WTC11 (cell line): ENCODE data around the gene KRT27. TPM values are rescaled to one million over a fixed set of nuclear protein-coding genes. Genes with fewer than 3 reads are reported as not detected.
"Not testable (repeated sequence)": the region's sequence is repeated elsewhere in the genome, so short reads cannot be mapped to it uniquely, and the experiment has no call there.

ENCODE experiments used
- ATAC-seq: fragments of 200-7000 bp; cut with Tn5 transposase; 2 replicates; pipeline ENCODE4 v1.10.0; 2021; ENCODE audit warnings: mild to moderate bottlenecking, moderate library complexity
- CTCF ChIA-PET: fragments of 300-600 bp; sonication (Branson Sonifier 250); formaldehyde crosslinking; loops from one replicate; lab custom pipeline; 2021; ENCODE audit warnings: antibody characterized with exemption; lab: Charles Lee
- POLR2A ChIA-PET: fragments of 350-600 bp; sonication (Branson Sonifier 250); formaldehyde crosslinking; loops from one replicate; lab custom pipeline; 2021; ENCODE audit warnings: antibody characterized with exemption; lab: Charles Lee
- DNase-seq: peaks from one replicate; pipeline ENCODE4 v3.0.0; 2021; ENCODE audit warnings: low spot score
- H3K27ac Mint-ChIP-seq: 2 replicates; pipeline ENCODE4 v1.8.0; 2021; ENCODE audit warnings: mixed read lengths
- H3K27me3 Mint-ChIP-seq: 2 replicates; pipeline ENCODE4 v1.8.0; 2021; ENCODE audit warnings: low read depth, mild to moderate bottlenecking, moderate library complexity, mixed read lengths
- H3K36me3 Mint-ChIP-seq: 2 replicates; pipeline ENCODE4 v1.8.0; 2021; ENCODE audit warnings: mixed read lengths
- H3K4me1 Mint-ChIP-seq: 2 replicates; pipeline ENCODE4 v1.8.0; 2022; ENCODE audit warnings: mixed read lengths
- H3K4me3 Mint-ChIP-seq: 2 replicates; pipeline ENCODE4 v1.8.0; 2021; ENCODE audit warnings: mild to moderate bottlenecking, moderate library complexity, mixed read lengths
- H3K9me3 Mint-ChIP-seq: 2 replicates; pipeline ENCODE4 v1.8.0; 2021; ENCODE audit warnings: mixed read lengths
- CBFB ChIP-seq: sonication (generic); formaldehyde crosslinking; IDR thresholded peaks from 2 replicates; pipeline ENCODE4 v1.8.1; 2022; ENCODE audit warnings: mild to moderate bottlenecking, low read depth, missing genetic modification reagents
- CTCF ChIP-seq: fragments of 200-600 bp; IDR thresholded peaks from 2 replicates; pipeline ENCODE4 v1.8.0; 2022; ENCODE audit warnings: antibody characterized with exemption
- EMX1 ChIP-seq: fragments of 250-450 bp; sonication (Bioruptor Pico); IDR thresholded peaks from 2 replicates; pipeline ENCODE4 v1.8.0; 2021; ENCODE audit warnings: mild to moderate bottlenecking
- ERG ChIP-seq: fragments of 250-450 bp; sonication (Bioruptor Pico); IDR thresholded peaks from 2 replicates; pipeline ENCODE4 v1.8.0; 2021; ENCODE audit warnings: mild to moderate bottlenecking
- IRF1 ChIP-seq: sonication (generic); formaldehyde crosslinking; IDR thresholded peaks from 2 replicates; pipeline ENCODE4 v1.8.0; 2023; ENCODE audit warnings: missing genetic modification reagents
- IRF2 ChIP-seq: sonication (generic); formaldehyde crosslinking; IDR thresholded peaks from 2 replicates; pipeline ENCODE4 v1.8.0; 2022; ENCODE audit warnings: low read depth, missing genetic modification reagents, borderline replicate concordance
- KAT7 ChIP-seq: sonication (generic); formaldehyde crosslinking; IDR thresholded peaks from 2 replicates; pipeline ENCODE4 v1.8.1; 2023; ENCODE audit warnings: missing genetic modification reagents, mild to moderate bottlenecking, borderline replicate concordance
- MAX ChIP-seq: sonication (generic); formaldehyde crosslinking; IDR thresholded peaks from 2 replicates; pipeline ENCODE4 v1.8.0; 2022; ENCODE audit warnings: mild to moderate bottlenecking, missing genetic modification reagents
- NR3C1 ChIP-seq: sonication (generic); formaldehyde crosslinking; conservative IDR thresholded peaks from 2 replicates; pipeline ENCODE4 v1.8.1; 2023; ENCODE audit warnings: low read depth, mild to moderate bottlenecking, missing genetic modification reagents
- TEAD1 ChIP-seq: sonication (generic); formaldehyde crosslinking; IDR thresholded peaks from 2 replicates; pipeline ENCODE4 v1.8.0; 2022; ENCODE audit warnings: mild to moderate bottlenecking, missing genetic modification reagents
- TEAD4 ChIP-seq: sonication (generic); formaldehyde crosslinking; IDR thresholded peaks from 2 replicates; pipeline ENCODE4 v1.8.0; 2022; ENCODE audit warnings: mild to moderate bottlenecking, missing genetic modification reagents
- ZNF219 ChIP-seq: sonication (generic); formaldehyde crosslinking; IDR thresholded peaks from 2 replicates; pipeline ENCODE4 v1.8.0; 2023; ENCODE audit warnings: missing genetic modification reagents, mild to moderate bottlenecking, borderline replicate concordance
- ZNF317 ChIP-seq: sonication (generic); formaldehyde crosslinking; IDR thresholded peaks from 2 replicates; pipeline ENCODE4 v1.8.1; 2023; ENCODE audit warnings: low read depth, mild to moderate bottlenecking, moderate library complexity, missing genetic modification reagents, borderline replicate concordance
- ZNF532 ChIP-seq: fragments of 250-450 bp; sonication (Bioruptor Pico); IDR thresholded peaks from 2 replicates; pipeline ENCODE4 v1.9.0; 2021; ENCODE audit warnings: mild to moderate bottlenecking, borderline replicate concordance
- total RNA-seq: library from RNA; stranded (reverse); gene quantifications from 3 replicates; pipeline ENCODE4 v1.2.3, GENCODE V29; 2021

Gene KRT27
- total RNA-seq, 1 experiment from 2014 or later, result not detected

- CTCF ChIA-PET, result interaction anchor here (1.3 to 1.4 kb wide), 2 partner anchors 48 to 734 kb away, joined by 3 read pairs; no protein-coding TSS in a partner anchor
- H3K36me3 Mint-ChIP-seq, result peaks cover 13% of the 10 kb centered on the region
- TF ChIP-seq KAT7 (CRISPR knock-in tag), result no peak
- TF ChIP-seq ZNF317, result no peak
- TF ChIP-seq ERG (CRISPR knock-in tag), result no peak
- no peak for TF ChIP-seq EMX1 (CRISPR knock-in tag)
- TF ChIP-seq TEAD1, result no peak
- TF ChIP-seq IRF2 (CRISPR knock-in tag), result no peak
- TF ChIP-seq MAX (CRISPR knock-in tag), result no peak
- TF ChIP-seq ZNF532 (CRISPR knock-in tag), result no peak
- TF ChIP-seq ZNF219 (CRISPR knock-in tag), result no peak
- TF ChIP-seq CTCF, result no peak
- TF ChIP-seq, all 79 proteins: peak for 0
- DNase-seq (no peak), ATAC-seq (no peak)
- POLR2A ChIA-PET, result no interaction called here
- H3K27me3 Mint-ChIP-seq, result peaks cover 60% of the 10 kb centered on the region
- H3K9me3 Mint-ChIP-seq, result no peaks in the 10 kb centered on the region
- H3K4me3 Mint-ChIP-seq, result no peak overlapping the region
- no peak overlapping the region for H3K27ac Mint-ChIP-seq
- peaks cover 14% of the 10 kb centered on the region for H3K4me1 Mint-ChIP-seq
Measured at GRCh38 chr17:40815381-40815780, 33.0 kb upstream of the KRT27 start.

GRCh38 chr17:40814657-40815056 is 32.3 kb upstream of the KRT27 start:
- Mint-ChIP-seq H3K4me1 (peaks cover 11% of the 10 kb centered on the region), H3K27me3 (peaks cover 60% of the 10 kb centered on the region), H3K36me3 (peaks cover 13% of the 10 kb centered on the region)
- DNase-seq, H3K4me3 Mint-ChIP-seq, H3K9me3 Mint-ChIP-seq, H3K27ac Mint-ChIP-seq, ATAC-seq, POLR2A ChIA-PET: not testable (repeated sequence)
- CTCF ChIA-PET, result interaction anchor here (1.4 kb wide), 1 partner anchor 49 kb away, joined by 3 read pairs; no protein-coding TSS in a partner anchor

- Mint-ChIP-seq H3K4me1 (peaks cover 9% of the 10 kb centered on the region), H3K27ac (no peak overlapping the region), H3K36me3 (peaks cover 13% of the 10 kb centered on the region), H3K4me3 (no peak overlapping the region), H3K9me3 (no peaks in the 10 kb centered on the region), H3K27me3 (peaks cover 63% of the 10 kb centered on the region)
- DNase-seq (no peak), ATAC-seq (no peak)
- no peak for TF ChIP-seq CBFB
- TF ChIP-seq NR3C1, result no peak
- TF ChIP-seq TEAD4 (CRISPR knock-in tag), result no peak
- no peak for TF ChIP-seq IRF1 (CRISPR knock-in tag)
- CTCF ChIA-PET, result no interaction called here
- POLR2A ChIA-PET, result no interaction called here
Measured at GRCh38 chr17:40813804-40814203, 31.5 kb upstream of the KRT27 start.
